K562 (cell line): Measurements from ENCODE around the gene TGDS.

Experiments
- FOXA1 ChIP-seq: fragments of 450-650 bp; IDR thresholded peaks from 2 replicates; pipeline ENCODE4 v1.6.1; 2016; ENCODE audit warnings: mild to moderate bottlenecking, borderline replicate concordance
- HDAC6 ChIP-seq: IDR thresholded peaks from 2 replicates; pipeline ENCODE4 v1.6.1; 2012; ENCODE audit warnings: low read depth, mild to moderate bottlenecking, control low read depth, inconsistent platforms, low read length, moderate library complexity
- MEF2A ChIP-seq: IDR thresholded peaks from 2 replicates; pipeline ENCODE4 v1.6.1; 2011; ENCODE audit warnings: low read depth, mild to moderate bottlenecking, low read length, moderate library complexity; ENCODE audit not compliant: control insufficient read depth
- MXI1 ChIP-seq: IDR thresholded peaks from 2 replicates; pipeline ENCODE4 v1.6.1; 2011; ENCODE audit warnings: low read depth, mild to moderate bottlenecking, improper control_type of control experiment, low read length
- NFYB ChIP-seq: IDR thresholded peaks from 2 replicates; pipeline ENCODE4 v1.6.1; 2011; ENCODE audit warnings: mild to moderate bottlenecking, moderate library complexity; ENCODE audit not compliant: insufficient read length; ENCODE audit errors: extremely low read depth
- SP1 ChIP-seq: sonication (generic); formaldehyde crosslinking; IDR thresholded peaks from 2 replicates; pipeline ENCODE4 v1.8.1; 2022; ENCODE audit warnings: mild to moderate bottlenecking, missing genetic modification reagents
- STAG1 ChIP-seq: sonication (generic); formaldehyde crosslinking; IDR thresholded peaks from 2 replicates; pipeline ENCODE4 v1.5.0; 2020; ENCODE audit warnings: missing genetic modification reagents, borderline replicate concordance
- TBL1XR1 ChIP-seq, 2 experiments: IDR thresholded peaks; 2 replicates each; pipeline ENCODE4 v1.6.1; 2012; ENCODE audit warnings: improper control_type of control experiment in 2 of 2, low read length in 2 of 2, mild to moderate bottlenecking in 1 of 2
- ZNF384 ChIP-seq: IDR thresholded peaks from 2 replicates; pipeline ENCODE4 v1.6.1; 2012; ENCODE audit warnings: low read depth, low read length, improper control_type of control experiment
- TF ChIP-seq, protein P1 (sequence below): sonication (generic); formaldehyde crosslinking; IDR thresholded peaks from 2 replicates; pipeline ENCODE4 v1.8.0; 2023; ENCODE audit warnings: mild to moderate bottlenecking, missing genetic modification reagents
- TF ChIP-seq, protein P2 (sequence below), 3 experiments: IDR thresholded peaks in 2 of 3; conservative IDR thresholded peaks in 1 of 3; 2 replicates each; pipeline ENCODE4 v1.5.1; 2011 to 2012; ENCODE audit warnings: low read length in 3 of 3, mild to moderate bottlenecking in 3 of 3, control low read depth in 2 of 3, improper control_type of control experiment in 1 of 3, inconsistent platforms in 1 of 3, low read depth in 1 of 3, mixed read lengths in 1 of 3, moderate library complexity in 1 of 3; ENCODE audit not compliant: insufficient read depth in 2 of 3

DNA sequence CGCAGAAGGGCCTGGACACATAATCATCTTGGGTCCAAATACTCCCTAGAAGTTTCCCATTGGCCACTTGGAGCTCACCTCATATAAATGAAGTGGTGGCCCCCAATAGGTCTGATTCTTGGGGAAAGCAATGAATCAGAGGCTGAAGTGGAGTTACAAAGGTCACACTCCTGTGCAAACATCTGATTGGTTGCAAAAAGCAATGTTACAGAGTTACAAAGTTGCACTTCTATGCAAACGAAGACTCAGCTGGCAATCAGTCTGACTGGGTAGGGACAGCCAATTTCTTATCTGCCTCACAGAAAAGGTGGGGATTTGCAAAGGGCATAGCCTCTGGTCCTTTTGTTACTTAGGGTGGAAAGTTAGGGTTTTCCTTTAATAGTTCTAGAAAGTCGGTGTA is 3.9 kb upstream of the TGDS start:
- TF ChIP-seq TBL1XR1 (IDR thresholded peaks at IDR 0.05; ENCODE audit: low read length in 2 of 2) (no peak), NFYB (no peak), FOXA1 (no peak), STAG1 (CRISPR knock-in tag) (no peak), ZNF384 (no peak), MXI1 (no peak), MEF2A (no peak), SP1 (CRISPR knock-in tag) (no peak), HDAC6 (no peak)
- TF ChIP-seq, protein P1, sequence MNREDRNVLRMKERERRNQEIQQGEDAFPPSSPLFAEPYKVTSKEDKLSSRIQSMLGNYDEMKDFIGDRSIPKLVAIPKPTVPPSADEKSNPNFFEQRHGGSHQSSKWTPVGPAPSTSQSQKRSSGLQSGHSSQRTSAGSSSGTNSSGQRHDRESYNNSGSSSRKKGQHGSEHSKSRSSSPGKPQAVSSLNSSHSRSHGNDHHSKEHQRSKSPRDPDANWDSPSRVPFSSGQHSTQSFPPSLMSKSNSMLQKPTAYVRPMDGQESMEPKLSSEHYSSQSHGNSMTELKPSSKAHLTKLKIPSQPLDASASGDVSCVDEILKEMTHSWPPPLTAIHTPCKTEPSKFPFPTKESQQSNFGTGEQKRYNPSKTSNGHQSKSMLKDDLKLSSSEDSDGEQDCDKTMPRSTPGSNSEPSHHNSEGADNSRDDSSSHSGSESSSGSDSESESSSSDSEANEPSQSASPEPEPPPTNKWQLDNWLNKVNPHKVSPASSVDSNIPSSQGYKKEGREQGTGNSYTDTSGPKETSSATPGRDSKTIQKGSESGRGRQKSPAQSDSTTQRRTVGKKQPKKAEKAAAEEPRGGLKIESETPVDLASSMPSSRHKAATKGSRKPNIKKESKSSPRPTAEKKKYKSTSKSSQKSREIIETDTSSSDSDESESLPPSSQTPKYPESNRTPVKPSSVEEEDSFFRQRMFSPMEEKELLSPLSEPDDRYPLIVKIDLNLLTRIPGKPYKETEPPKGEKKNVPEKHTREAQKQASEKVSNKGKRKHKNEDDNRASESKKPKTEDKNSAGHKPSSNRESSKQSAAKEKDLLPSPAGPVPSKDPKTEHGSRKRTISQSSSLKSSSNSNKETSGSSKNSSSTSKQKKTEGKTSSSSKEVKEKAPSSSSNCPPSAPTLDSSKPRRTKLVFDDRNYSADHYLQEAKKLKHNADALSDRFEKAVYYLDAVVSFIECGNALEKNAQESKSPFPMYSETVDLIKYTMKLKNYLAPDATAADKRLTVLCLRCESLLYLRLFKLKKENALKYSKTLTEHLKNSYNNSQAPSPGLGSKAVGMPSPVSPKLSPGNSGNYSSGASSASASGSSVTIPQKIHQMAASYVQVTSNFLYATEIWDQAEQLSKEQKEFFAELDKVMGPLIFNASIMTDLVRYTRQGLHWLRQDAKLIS, result no peak
- TF ChIP-seq, protein P2, sequence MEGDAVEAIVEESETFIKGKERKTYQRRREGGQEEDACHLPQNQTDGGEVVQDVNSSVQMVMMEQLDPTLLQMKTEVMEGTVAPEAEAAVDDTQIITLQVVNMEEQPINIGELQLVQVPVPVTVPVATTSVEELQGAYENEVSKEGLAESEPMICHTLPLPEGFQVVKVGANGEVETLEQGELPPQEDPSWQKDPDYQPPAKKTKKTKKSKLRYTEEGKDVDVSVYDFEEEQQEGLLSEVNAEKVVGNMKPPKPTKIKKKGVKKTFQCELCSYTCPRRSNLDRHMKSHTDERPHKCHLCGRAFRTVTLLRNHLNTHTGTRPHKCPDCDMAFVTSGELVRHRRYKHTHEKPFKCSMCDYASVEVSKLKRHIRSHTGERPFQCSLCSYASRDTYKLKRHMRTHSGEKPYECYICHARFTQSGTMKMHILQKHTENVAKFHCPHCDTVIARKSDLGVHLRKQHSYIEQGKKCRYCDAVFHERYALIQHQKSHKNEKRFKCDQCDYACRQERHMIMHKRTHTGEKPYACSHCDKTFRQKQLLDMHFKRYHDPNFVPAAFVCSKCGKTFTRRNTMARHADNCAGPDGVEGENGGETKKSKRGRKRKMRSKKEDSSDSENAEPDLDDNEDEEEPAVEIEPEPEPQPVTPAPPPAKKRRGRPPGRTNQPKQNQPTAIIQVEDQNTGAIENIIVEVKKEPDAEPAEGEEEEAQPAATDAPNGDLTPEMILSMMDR (IDR thresholded peaks at IDR 0.05 in 2 of 3, conservative IDR thresholded peaks at IDR 0.05 in 1 of 3; ENCODE audit: insufficient read depth in 2 of 3, low read depth in 1 of 3, low read length in 3 of 3), result no peak
